HG02852 (cell line): Measurements from ENCODE around the gene CAMTA1.

Source experiments
- ATAC-seq: cut with Tn5 transposase; IDR thresholded peaks from one replicate; pipeline ENCODE4 v1.9.1; 2021; ENCODE audit warnings: mild to moderate bottlenecking, moderate library complexity; ENCODE audit not compliant: unreplicated experiment

The CAMTA1 gene

GRCh38 chr1:7022058-7022457 is 236.8 kb downstream of the CAMTA1 start:
- no peak for ATAC-seq

- ATAC-seq: no peak
Observed at GRCh38 chr1:7025013-7025412, 239.8 kb downstream of the CAMTA1 start.

- no peak for ATAC-seq
Observed at GRCh38 chr1:7026169-7026568, 240.9 kb downstream of the CAMTA1 start.

- no peak for ATAC-seq
Observed at GRCh38 chr1:7032992-7033391, 247.7 kb downstream of the CAMTA1 start.

GRCh38 chr1:7036386-7036785 is 251.1 kb downstream of the CAMTA1 start:
- no peak for ATAC-seq

- no peak for ATAC-seq
Observed at GRCh38 chr1:7039590-7040220, 254.5 kb downstream of the CAMTA1 start.

GRCh38 chr1:7040969-7041695 is 255.9 kb downstream of the CAMTA1 start:
- ATAC-seq: no peak

- no peak for ATAC-seq
Observed at GRCh38 chr1:7042322-7043190, 257.3 kb downstream of the CAMTA1 start.

- no peak for ATAC-seq
Observed at GRCh38 chr1:7043191-7043549, 257.9 kb downstream of the CAMTA1 start.

GRCh38 chr1:7043719-7044535 is 258.7 kb downstream of the CAMTA1 start:
- no peak for ATAC-seq

- no peak for ATAC-seq
Observed at GRCh38 chr1:7045897-7046296, 260.6 kb downstream of the CAMTA1 start.

- no peak for ATAC-seq
Observed at GRCh38 chr1:7046314-7046713, 261.1 kb downstream of the CAMTA1 start.

GRCh38 chr1:7046891-7047290 is 261.6 kb downstream of the CAMTA1 start:
- ATAC-seq: no peak

- no peak for ATAC-seq
Observed at GRCh38 chr1:7047866-7048265, 262.6 kb downstream of the CAMTA1 start.

GRCh38 chr1:7048395-7048794 is 263.1 kb downstream of the CAMTA1 start:
- ATAC-seq: no peak

GRCh38 chr1:7049913-7050625 is 264.8 kb downstream of the CAMTA1 start:
- ATAC-seq: no peak

- no peak for ATAC-seq
Observed at GRCh38 chr1:7050751-7051665, 265.8 kb downstream of the CAMTA1 start.

- no peak for ATAC-seq
Observed at GRCh38 chr1:7052701-7053100, 267.4 kb downstream of the CAMTA1 start.

- ATAC-seq: no peak
Observed at GRCh38 chr1:7060745-7061144, 275.5 kb downstream of the CAMTA1 start.
